Neural progenitor cell (in vitro differentiated cells): ENCODE measurements around the gene CNTN5.
"Not testable (repeated sequence)": the region's sequence is repeated elsewhere in the genome, so short reads cannot be mapped to it uniquely, and the experiment has no call there.

Experiments used
- CTCF ChIP-seq: fragments of 200-600 bp; sonication (generic); IDR thresholded peaks from 2 replicates; pipeline ENCODE4 v1.5.1; 2017; ENCODE audit warnings: antibody characterized with exemption, mild to moderate bottlenecking
- EZH2 ChIP-seq: fragments of 200-600 bp; sonication (generic); IDR thresholded peaks from 2 replicates; pipeline ENCODE4 v1.6.1; 2017; ENCODE audit warnings: antibody characterized with exemption, mild to moderate bottlenecking, moderate library complexity

- TF ChIP-seq EZH2, CTCF: not testable (repeated sequence)
These were observed 1253.7 kb downstream of the CNTN5 start for GRCh38 chr11:100274466-100274865.
